ENCODE data around the gene KLHL1. TPM values are rescaled to one million over a fixed set of nuclear protein-coding genes. Genes with fewer than 3 reads are reported as not detected.

Gene KLHL1
- total RNA-seq, 3 donors from 2014 or later, result not detected

GRCh38 chr13:69912630-69913029 lies 195.6 kb downstream of the KLHL1 start:
- no peak overlapping the region for H3K27ac ChIP-seq
- H3K27me3 ChIP-seq, result no peaks in the 10 kb centered on the region
- no peaks in the 10 kb centered on the region for H3K9me3 ChIP-seq
- TF ChIP-seq CTCF (IDR thresholded peaks at IDR 0.05), result no peak
- no peak for TF ChIP-seq POLR2AphosphoS5 (IDR thresholded peaks at IDR 0.05)
- no peak for TF ChIP-seq POLR2A (IDR thresholded peaks at IDR 0.05)
- H3K36me3 ChIP-seq, result no peaks in the 10 kb centered on the region
- H3K4me1 ChIP-seq, result no peaks in the 10 kb centered on the region
- intact Hi-C loops (cut with DNase I; ENCODE audit: low total_unique reads), result no loop called here
- DNase-seq (ENCODE audit: low spot score in 2 of 2), result no peak
- no peak overlapping the region for H3K4me3 ChIP-seq

DNA sequence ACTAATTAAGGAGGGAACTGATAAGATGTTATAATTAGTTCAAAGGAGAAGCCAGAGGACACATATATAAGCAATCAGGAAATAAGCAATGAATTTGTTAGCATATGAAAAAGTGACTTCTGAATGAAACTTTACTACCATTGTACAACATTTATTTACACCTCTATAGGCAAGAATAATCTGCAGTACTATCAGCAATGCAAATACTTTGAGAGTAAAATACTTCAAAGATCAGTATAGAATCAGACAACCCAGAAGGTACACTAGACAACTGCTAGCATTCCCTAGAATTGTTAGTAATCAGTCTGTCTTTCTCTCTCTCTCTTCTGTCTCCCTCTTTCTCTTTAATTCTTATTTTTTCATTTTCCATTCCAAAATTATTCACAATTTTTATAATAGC lies 197.5 kb downstream of the KLHL1 start:
- Histone ChIP-seq H3K4me1 (no peaks in the 10 kb centered on the region), H3K27me3 (no peaks in the 10 kb centered on the region), H3K4me3 (no peak overlapping the region), H3K9me3 (no peaks in the 10 kb centered on the region), H3K27ac (no peak overlapping the region), H3K36me3 (no peaks in the 10 kb centered on the region)
- DNase-seq (ENCODE audit: low spot score in 2 of 2), result no peak
- TF ChIP-seq POLR2A (IDR thresholded peaks at IDR 0.05), result no peak
- no peak for TF ChIP-seq CTCF (IDR thresholded peaks at IDR 0.05)
- no peak for TF ChIP-seq POLR2AphosphoS5 (IDR thresholded peaks at IDR 0.05)
- intact Hi-C loops (cut with DNase I; ENCODE audit: low total_unique reads), result no loop called here

DNA sequence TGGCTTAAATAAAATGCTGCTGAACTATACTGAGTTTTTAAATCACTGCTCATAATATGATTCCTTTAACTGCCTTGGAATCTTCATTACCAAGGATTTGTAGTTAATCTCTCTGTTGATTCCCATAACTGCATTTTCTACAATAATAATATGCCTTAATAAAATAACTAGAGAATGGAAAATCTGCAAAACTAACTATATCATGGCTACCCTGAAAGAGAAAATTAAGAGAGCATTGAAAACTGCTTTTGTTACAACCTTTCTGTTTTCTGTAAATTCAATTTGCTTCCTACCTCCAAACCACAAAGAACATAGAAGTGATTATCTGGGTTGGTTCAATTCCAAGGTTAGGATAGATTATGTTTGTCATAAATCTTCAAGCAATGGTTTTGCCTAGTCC lies 203.5 kb downstream of the KLHL1 start:
- Histone ChIP-seq H3K4me3 (no peak overlapping the region), H3K9me3 (no peaks in the 10 kb centered on the region), H3K4me1 (no peaks in the 10 kb centered on the region), H3K27me3 (no peaks in the 10 kb centered on the region), H3K27ac (no peak overlapping the region), H3K36me3 (no peaks in the 10 kb centered on the region)
- no peak for DNase-seq (ENCODE audit: low spot score in 2 of 2)
- intact Hi-C loops (cut with DNase I; ENCODE audit: low total_unique reads), result no loop called here
- TF ChIP-seq POLR2AphosphoS5 (IDR thresholded peaks at IDR 0.05), result no peak
- no peak for TF ChIP-seq CTCF (IDR thresholded peaks at IDR 0.05)
- no peak for TF ChIP-seq POLR2A (IDR thresholded peaks at IDR 0.05)

- no peak for DNase-seq (ENCODE audit: low spot score in 2 of 2)
- no peaks in the 10 kb centered on the region for H3K36me3 ChIP-seq
- H3K27me3 ChIP-seq, result no peaks in the 10 kb centered on the region
- intact Hi-C loops (cut with DNase I; ENCODE audit: low total_unique reads), result no loop called here
- no peaks in the 10 kb centered on the region for H3K9me3 ChIP-seq
- no peak for TF ChIP-seq CTCF (IDR thresholded peaks at IDR 0.05)
- no peak for TF ChIP-seq POLR2AphosphoS5 (IDR thresholded peaks at IDR 0.05)
- TF ChIP-seq POLR2A (IDR thresholded peaks at IDR 0.05), result no peak
- H3K4me1 ChIP-seq, result no peaks in the 10 kb centered on the region
- H3K27ac ChIP-seq, result no peak overlapping the region
- no peak overlapping the region for H3K4me3 ChIP-seq
These were observed 205.2 kb downstream of the KLHL1 start for GRCh38 chr13:69903081-69903480.

DNA sequence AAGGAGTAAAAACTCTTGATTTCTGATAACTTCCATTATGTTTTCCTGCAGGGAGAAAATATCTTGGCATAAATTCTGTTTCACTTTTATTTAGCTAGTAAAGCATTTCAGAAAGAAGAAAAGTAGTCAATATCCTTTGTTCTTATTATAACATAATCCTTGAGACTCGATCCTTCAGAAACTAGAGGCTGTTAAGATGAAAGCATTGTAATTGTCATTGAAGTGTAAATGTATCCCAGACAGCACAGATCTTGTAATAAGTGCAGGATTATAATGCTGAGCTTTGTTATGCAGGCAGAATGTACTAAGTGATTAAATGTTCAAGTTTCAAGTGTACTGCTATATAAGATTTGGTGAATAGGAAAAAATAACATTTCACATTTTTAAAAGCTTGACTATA lies 225.8 kb downstream of the KLHL1 start:
- no peaks in the 10 kb centered on the region for H3K4me1 ChIP-seq
- no peak overlapping the region for H3K4me3 ChIP-seq
- no peak overlapping the region for H3K27ac ChIP-seq
- no peak for DNase-seq (ENCODE audit: low spot score in 2 of 2)
- H3K9me3 ChIP-seq, result no peaks in the 10 kb centered on the region
- H3K36me3 ChIP-seq, result no peaks in the 10 kb centered on the region
- no peak for TF ChIP-seq CTCF (IDR thresholded peaks at IDR 0.05)
- TF ChIP-seq POLR2AphosphoS5 (IDR thresholded peaks at IDR 0.05), result no peak
- TF ChIP-seq POLR2A (IDR thresholded peaks at IDR 0.05), result no peak
- intact Hi-C loops (cut with DNase I; ENCODE audit: low total_unique reads), result no loop called here
- H3K27me3 ChIP-seq, result no peaks in the 10 kb centered on the region
